Cardiac septum (tissue), 1 donor: ENCODE results near the gene FBXO33. TPM values are rescaled to one million over a fixed set of nuclear protein-coding genes. Genes with fewer than 3 reads are reported as not detected.

Experiments used
- DNase-seq: peaks from one replicate; pipeline ENCODE4 v3.0.0-alpha.2; 2020; ENCODE audit warnings: low spot score
- intact Hi-C: fragments of 100-400 bp; cut with DNase I; formaldehyde crosslinking; loops from one replicate; pipeline ENCODE4 v1.14.0; 2022
- total RNA-seq: library from RNA; stranded (reverse); fragmentation: NEBNext Ultra II Directional; extraction: Animal tissue kit (Norgen Biotek cat#: 25700); gene quantifications from one replicate; pipeline ENCODE4 v1.2.1, GENCODE V29; 2021
- donor health status: DM: no; HTN: no; CAD: no.

Gene FBXO33
- total RNA-seq, 1 donor from 2014 or later: 6.3 TPM

- DNase-seq: peak; percentile 95
- intact Hi-C loops: loop anchor here (2.0 to 5.0 kb wide), 2 partner anchors 258 to 331 kb away; partner anchors contain the start of genes PNN and SEC23A
These were observed 602 bp upstream of the FBXO33 start for GRCh38 chr14:39432619-39433451.

DNA sequence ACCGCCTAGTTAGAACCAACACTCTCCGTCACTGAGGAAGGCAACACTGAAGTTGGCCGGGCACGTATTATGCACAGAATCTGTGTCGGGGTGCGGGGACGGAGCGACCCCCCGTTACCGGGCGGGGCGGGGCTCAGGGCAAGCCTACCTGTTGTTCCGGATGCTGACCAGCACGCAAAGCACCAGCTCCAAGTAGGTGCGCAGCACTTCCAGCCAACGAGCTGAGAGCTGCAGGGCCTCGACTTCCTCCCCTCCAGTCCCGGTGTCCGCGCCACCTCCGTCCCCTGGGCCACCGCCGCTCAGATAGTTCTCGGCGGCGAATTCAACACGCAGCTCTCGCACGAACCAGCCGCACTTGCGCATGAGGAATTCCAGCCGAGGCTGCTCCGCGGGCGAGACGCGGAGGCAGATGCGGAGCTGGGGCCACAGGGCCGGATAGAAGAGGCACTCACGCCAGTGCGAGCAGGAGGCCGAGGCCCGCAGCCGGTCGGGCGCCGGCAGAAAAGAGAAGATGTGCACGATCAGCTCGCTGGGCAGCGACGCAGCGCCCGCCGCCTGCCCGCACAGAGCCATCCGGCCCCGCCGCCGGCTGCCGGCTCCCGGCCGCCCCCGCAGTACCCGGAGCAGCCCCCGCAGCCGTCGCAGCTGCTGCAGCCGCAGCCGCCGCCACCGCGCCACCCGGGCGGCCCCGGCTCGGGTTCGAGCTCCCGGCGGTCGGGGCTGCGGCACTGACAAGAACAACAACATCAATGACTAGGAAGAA, 636 bp downstream of the FBXO33 start:
- peak; percentile 78 for DNase-seq
- intact Hi-C loops: loop anchor here (2.0 to 5.0 kb wide), 3 partner anchors 165 to 329 kb away; partner anchors contain the start of genes PNN and SEC23A

GRCh38 chr14:39430762-39431415, 1.3 kb downstream of the FBXO33 start:
- intact Hi-C loops: loop anchor here (2.0 to 5.0 kb wide), 2 partner anchors 164 to 329 kb away; partner anchors contain the start of gene SEC23A
- no peak for DNase-seq

DNA sequence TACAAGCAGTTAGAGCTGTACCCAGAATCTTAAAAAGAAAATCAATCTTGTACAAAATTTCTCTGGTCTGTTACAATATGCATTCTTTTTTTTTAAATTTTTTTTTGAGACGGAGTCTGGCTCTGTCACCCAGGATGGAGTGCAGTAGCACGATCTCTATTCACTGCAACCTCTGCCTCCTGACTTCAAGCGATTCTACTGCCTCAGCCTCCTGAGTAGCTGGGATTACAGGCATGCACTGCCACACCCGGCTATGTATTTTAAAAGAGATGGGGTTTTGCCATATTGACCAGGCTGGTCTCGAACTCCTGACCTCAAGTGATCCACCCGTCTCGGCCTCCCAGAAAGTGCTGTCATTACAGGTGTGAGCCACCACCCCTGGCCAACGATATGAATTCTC, 4.1 kb downstream of the FBXO33 start:
- DNase-seq: no peak
- intact Hi-C loops: no loop called here

GRCh38 chr14:39426605-39427004, 5.6 kb downstream of the FBXO33 start:
- intact Hi-C loops: no loop called here
- DNase-seq: no peak

GRCh38 chr14:39425947-39426346, 6.3 kb downstream of the FBXO33 start:
- intact Hi-C loops: no loop called here
- no peak for DNase-seq

GRCh38 chr14:39423793-39424192, 8.4 kb downstream of the FBXO33 start:
- intact Hi-C loops: no loop called here
- no peak for DNase-seq

GRCh38 chr14:39422243-39422642, 10.0 kb downstream of the FBXO33 start:
- DNase-seq: no peak
- intact Hi-C loops: no loop called here

DNA sequence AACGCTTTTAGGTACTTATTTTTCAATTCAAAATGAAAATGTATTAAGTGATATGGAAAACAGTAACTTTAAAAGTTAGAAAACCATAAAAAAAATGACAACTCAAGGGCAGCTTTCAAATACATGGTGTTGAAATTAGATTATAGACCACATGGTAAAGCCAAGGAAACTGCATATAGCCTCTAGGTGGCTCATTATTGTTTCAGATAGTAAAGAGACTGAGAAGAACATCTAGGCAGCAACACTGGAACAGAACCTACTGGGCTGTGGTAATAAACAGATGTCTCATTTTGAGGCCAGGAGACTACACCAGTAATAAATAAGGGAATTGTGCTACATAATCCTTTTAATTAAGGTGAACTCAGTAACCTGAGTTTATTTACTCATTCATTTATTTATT, 13.0 kb downstream of the FBXO33 start:
- no peak for DNase-seq
- intact Hi-C loops: no loop called here

DNA sequence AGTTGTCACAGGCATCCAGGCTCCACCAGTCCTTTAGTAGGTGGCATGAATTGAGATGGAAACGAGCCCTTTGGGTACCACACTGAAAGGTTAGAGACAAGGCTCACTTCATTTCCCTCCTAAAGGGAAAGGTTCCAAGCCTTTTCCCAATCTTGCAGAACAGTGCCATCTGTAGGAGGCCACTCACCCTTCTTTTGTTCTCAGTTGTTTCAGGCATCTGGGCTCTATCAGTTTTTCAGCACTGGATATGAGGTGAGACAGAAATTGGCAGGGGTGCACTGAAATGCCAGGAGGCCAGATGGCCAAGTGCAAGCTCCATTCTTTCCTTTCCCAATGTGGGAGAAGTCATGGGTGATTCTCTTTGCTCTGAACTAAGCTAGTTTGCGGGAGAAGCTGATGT, 15.2 kb downstream of the FBXO33 start:
- DNase-seq: no peak
- intact Hi-C loops: no loop called here

DNA sequence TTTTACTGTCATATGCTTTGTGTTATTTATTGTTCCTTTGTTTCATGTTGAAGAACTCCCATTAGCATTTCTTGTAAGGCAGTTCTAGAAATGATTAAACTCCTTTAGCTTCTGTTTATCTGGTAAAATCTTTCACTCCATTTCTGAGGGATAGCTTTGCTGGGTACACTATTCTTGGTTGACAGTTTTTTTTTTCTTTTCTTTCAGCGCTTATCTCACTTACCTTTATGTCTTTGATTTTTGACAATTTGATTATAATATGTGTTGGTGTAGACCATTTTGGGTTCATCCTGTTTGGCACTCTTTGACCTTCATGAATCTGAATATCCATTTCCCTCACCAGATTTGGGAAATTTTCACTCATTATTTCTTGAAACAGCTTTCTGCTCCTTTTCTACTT, 16.2 kb downstream of the FBXO33 start:
- intact Hi-C loops: no loop called here
- no peak for DNase-seq

DNA sequence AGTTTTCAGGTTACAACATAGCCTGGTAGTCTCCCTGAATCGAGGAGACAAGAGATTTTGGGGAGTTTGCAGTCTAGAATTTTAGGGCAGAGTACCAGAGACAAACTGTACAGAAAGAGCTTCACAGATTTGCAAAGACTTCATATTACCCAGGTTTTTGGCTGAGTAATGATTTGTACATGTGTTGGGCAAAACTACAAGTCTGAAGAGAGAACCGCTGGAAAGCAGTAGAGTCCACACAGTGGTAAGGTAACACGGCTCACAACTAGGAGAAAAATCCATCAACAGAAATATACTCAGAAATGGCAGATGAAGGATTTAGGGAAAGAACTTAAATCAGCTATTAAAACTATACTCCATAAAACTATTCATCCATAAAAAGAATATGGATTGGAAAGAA, 25.7 kb downstream of the FBXO33 start:
- intact Hi-C loops: no loop called here
- no peak for DNase-seq

DNA sequence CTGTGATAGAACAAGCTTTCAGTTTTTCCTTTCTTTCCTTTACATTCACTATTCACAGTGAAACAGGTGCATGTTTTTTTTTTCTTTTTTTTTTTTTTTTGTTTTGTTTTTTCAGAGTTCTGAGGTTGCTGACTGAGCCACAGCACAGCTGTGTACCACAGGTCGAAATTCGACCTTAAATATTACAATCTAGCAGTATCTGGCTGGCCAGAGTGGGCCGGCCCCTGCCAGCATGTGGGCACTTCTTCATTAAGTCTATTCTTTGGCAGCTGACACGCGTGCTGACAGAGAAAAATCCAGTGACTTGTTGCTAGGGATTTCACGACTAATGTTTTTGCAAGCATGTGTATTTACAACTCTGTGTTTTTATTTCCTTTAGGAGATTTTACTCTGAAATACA, 33.9 kb downstream of the FBXO33 start:
- intact Hi-C loops: no loop called here
- no peak for DNase-seq

- no peak for DNase-seq
- intact Hi-C loops: no loop called here
These were observed 35.8 kb downstream of the FBXO33 start for GRCh38 chr14:39396448-39396847.

DNA sequence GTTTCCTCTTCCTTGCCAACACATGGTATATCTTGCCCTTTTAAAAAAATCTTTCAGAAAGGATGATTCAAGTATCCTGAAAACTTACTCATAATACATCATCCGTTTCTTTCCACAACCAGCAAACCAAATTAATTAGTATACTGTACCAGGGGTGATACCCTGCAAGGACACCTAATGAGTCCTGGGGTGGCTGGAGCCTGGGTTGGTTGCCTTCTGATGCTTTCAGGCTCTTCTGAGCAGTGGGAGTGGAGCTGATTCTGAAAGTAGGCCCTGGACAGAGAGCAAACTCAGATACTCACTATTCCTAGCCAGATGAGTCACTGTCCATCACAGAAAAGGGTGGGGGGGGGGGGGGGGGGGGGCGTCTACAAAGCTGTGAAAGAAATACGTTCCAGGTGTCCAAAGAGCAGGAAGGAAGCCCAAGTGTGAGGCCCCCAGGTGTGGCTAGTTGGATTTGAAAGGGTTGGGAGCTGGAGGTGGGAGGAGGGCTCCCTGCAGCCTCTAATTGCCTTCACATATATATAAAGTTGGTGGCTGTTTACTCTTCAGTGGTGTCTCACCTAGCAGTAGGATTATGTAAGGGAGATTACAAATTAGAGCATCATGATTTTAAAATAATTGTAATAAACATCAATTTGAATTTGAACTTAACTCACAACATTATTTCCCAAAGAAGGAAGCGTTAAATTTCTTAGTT, 36.5 kb downstream of the FBXO33 start:
- DNase-seq: no peak
- intact Hi-C loops: no loop called here

- DNase-seq: no peak
- intact Hi-C loops: no loop called here
These were observed 38.9 kb downstream of the FBXO33 start for GRCh38 chr14:39393289-39393688.

- intact Hi-C loops: no loop called here
- DNase-seq: no peak
These were observed 48.1 kb downstream of the FBXO33 start for GRCh38 chr14:39384177-39384576.

DNA sequence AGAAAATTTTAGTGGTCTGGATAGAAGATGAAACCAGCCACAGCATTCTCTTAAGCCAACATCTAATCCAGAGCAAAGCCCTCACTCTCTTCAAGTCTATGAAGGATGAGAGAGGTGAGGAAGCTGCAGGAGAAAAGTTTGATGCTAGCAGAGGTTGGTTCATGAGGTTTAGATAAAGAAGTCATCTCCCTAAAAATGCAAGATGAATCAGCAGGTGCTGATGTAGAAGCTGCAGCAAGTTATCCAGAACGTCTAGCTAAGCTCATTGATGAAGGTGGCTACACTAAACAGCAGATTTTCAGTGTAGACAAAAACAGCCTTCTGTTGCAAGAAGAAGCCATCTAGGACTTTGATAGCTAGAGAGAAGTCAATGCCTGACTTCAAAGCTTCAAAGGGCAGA, 48.5 kb downstream of the FBXO33 start:
- intact Hi-C loops: no loop called here
- no peak for DNase-seq

- intact Hi-C loops: no loop called here
- no peak for DNase-seq
These were observed 49.1 kb downstream of the FBXO33 start for GRCh38 chr14:39383026-39383660.
